Stimulated activated CD4-positive, alpha-beta T cell treated with anti-CD3 and anti-CD28 coated beads, Interleukin-12 subunit alpha, Interleukin-12 subunit beta, amount 100 ng/mL, for 48 hours (primary cell): ENCODE measurements around the gene TRIP13.
A peak's percentile ranks its signal among the peaks of the same experiment; 100 is the strongest.

Experiments
- DNase-seq, 3 donors: peaks; one replicate each; pipeline ENCODE4 v3.0.0-alpha.2; 2020; ENCODE audit warnings: low read depth in 2 of 3, low spot score in 1 of 3

Gene TRIP13

GRCh38 chr5:951940-952596, 59.4 kb downstream of the TRIP13 start:
- DNase-seq = no peak

GRCh38 chr5:952597-953271, 60.0 kb downstream of the TRIP13 start:
- no peak for DNase-seq

- no peak for DNase-seq
Observed at GRCh38 chr5:953535-954449, 61.1 kb downstream of the TRIP13 start.

- no peak for DNase-seq
Observed at GRCh38 chr5:955886-956761, 63.4 kb downstream of the TRIP13 start.

GRCh38 chr5:956941-957747, 64.5 kb downstream of the TRIP13 start:
- peak; percentile 23 to 40 (median 23) for DNase-seq

GRCh38 chr5:957748-958485, 65.2 kb downstream of the TRIP13 start:
- no peak for DNase-seq

- no peak for DNase-seq
Observed at GRCh38 chr5:958701-959571, 66.3 kb downstream of the TRIP13 start.

GRCh38 chr5:959581-960531, 67.2 kb downstream of the TRIP13 start:
- DNase-seq = no peak

- DNase-seq = no peak
Observed at GRCh38 chr5:960551-960950, 67.9 kb downstream of the TRIP13 start.

- DNase-seq = no peak
Observed at GRCh38 chr5:961002-961710, 68.5 kb downstream of the TRIP13 start.

- DNase-seq = no peak
Observed at GRCh38 chr5:961711-962240, 69.1 kb downstream of the TRIP13 start.

- DNase-seq = no peak
Observed at GRCh38 chr5:962386-962785, 69.7 kb downstream of the TRIP13 start.

- DNase-seq = no peak
Observed at GRCh38 chr5:962801-963200, 70.1 kb downstream of the TRIP13 start.

- DNase-seq = no peak
Observed at GRCh38 chr5:963310-963672, 70.6 kb downstream of the TRIP13 start.

GRCh38 chr5:963673-964531, 71.2 kb downstream of the TRIP13 start:
- DNase-seq = peak; percentile 15 to 33 (median 25)

GRCh38 chr5:964821-965220, 72.1 kb downstream of the TRIP13 start:
- no peak for DNase-seq
